Measurements from ENCODE around the gene SAMD4A.

SAMD4A gene

DNA sequence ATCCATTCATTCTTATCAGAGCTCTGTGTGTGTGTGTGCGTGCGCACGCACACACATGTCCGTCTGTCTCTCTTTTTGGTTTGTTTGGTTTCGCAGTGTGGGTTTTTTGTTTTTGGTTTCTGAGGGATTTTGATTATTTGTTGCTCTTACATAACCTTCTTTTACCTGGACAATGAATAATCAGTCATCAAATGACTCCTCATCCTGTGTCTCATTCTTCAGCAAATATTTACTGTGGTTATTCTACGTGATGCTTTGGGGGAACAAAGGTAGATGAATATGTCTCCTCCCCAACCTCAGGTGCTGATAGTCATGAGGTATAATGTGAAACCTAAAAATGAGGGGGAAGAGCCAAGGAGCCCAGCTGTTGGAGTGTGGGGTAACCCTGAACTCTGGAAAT lies 92.4 kb downstream of the SAMD4A start:
- H3K4me3 ChIP-seq (ENCODE audit: low read length): no peak overlapping the region
- no peak for TF ChIP-seq ZNF274 (IDR thresholded peaks at IDR 0.05; ENCODE audit: low read depth, low read length)

DNA sequence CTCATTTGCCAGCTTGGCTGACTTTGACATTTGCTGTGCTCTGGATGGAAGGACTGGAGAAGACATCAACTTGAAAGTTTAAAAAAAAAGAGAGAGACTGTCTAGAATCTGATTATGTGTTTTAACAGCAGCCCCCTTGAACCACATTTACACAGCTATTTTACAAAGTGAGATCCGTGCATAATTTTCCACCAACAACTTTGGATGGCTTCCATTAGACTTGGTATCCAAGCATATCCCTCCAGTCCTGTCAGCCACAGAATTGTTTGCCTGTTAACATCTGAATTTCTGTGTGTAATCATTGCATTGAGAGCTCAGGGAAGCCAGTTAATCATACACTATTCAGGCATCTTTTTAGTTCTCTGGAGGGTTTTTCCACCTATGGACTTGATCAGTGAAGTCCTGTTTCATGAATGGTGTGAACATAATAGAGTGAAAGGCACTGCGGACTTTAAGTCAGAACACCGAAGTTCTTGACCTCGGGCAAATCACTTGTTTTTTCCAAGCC lies 93.7 kb downstream of the SAMD4A start:
- no peak overlapping the region for H3K4me3 ChIP-seq (ENCODE audit: low read length)
- TF ChIP-seq ZNF274 (IDR thresholded peaks at IDR 0.05; ENCODE audit: low read depth, low read length): no peak

DNA sequence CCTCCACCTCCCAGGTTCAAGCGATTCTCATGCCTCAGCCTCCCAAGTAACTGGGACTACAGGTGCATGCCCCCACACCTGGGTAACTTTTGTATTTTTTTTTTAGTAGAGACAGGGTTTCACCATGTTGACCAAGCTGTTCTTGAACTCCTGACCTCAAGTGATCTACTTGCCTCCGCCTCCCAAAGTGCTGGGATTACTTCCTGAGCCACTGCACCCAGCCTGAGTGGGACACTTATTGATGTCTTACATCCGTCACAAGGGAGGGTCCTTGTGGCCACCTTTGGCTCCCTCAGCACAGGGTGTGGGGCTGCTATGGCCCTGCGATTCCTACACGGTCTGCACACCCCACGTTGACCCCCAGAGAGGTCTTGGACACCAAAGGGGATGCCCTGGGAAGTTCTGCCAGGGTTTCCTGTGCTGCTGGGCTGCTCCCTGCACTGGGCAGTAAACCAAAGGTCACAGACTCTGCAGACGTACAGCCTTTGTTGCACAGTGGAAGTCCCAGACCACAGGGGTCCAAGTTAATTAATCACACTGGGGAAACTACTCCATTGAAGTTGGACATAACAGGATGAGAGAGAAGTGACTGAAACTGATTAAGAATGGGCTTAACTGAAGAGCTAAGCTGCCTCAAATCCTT lies 95.7 kb downstream of the SAMD4A start:
- no peak for TF ChIP-seq ZNF274 (IDR thresholded peaks at IDR 0.05; ENCODE audit: low read depth, low read length)
- no peak overlapping the region for H3K4me3 ChIP-seq (ENCODE audit: low read length)

DNA sequence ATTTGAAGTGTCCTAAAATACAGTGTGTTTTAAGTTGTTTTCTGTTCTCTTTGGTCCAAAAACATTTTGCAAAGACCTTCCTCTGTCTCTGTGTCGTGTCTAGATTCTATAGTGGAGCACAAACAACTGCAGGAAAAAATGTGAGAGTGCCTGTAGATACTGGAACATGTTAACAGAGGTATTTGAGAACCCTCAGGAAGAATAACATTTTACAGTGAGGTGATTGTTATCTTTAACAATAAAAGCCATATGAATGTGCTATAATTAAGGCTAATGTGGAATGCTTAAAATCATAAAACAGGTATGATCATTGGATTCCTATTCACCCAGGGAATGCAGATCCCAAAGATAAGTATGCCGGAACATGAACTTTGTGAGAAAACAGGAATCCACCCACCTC lies 98.0 kb downstream of the SAMD4A start:
- TF ChIP-seq ZNF274 (IDR thresholded peaks at IDR 0.05; ENCODE audit: low read depth, low read length): no peak
- H3K4me3 ChIP-seq (ENCODE audit: low read length): no peak overlapping the region

DNA sequence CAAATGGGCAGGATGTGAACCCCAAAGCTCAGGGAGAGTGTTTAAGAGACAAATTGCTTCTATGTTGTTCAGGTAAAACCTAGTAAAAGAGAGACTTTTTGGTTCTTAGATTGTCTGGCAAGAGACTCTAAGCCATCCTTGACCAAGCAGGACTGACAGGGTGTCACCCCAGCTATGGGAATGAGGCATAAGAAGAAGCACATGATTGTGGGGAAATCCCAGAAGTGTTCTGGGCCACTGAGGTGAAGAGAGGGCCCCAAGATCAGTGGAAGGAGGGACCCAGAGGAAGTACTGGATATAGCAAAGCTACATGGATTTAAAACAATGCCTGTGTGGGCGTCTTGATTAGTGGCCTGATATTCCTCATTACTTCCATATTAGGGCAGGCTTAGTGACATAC lies 99.0 kb downstream of the SAMD4A start:
- no peak for TF ChIP-seq ZNF274 (IDR thresholded peaks at IDR 0.05; ENCODE audit: low read depth, low read length)
- H3K4me3 ChIP-seq (ENCODE audit: low read length): no peak overlapping the region

DNA sequence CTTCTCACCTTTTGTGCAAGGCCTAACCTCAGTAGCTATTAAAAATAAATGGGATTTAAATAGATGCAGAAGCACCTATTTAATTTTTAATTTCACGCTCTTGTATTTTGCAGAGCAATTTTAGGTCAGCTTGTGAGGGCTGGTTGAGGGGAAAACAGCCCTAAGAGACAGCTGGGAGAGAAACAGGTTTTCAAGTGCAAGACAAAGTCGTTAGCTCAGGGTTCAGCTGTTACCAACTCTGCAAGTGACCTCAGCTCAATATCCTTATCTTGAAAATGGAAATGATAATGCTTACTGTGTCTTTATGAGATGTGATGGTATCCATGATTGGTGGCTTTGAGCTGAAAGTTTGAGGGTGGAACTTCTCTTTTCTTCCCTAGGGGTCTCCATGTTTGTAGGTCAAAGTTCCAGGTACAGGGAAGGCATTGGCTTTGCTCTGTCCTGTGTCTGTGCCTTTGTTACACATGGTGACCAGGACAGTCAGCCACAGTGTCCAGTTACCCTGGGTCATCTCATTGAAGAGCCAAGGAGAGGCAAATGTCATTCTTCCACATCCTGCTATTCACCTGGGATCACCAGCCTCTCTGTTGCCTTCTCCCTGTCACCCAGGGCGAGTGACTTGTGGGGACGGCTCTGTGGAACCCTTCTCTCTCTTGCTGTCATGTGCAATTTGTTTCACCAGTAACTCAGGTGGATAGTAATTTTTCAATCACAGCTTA lies 100.3 kb downstream of the SAMD4A start:
- no peak overlapping the region for H3K4me3 ChIP-seq (ENCODE audit: low read length)
- TF ChIP-seq ZNF274 (IDR thresholded peaks at IDR 0.05; ENCODE audit: low read depth, low read length): no peak

DNA sequence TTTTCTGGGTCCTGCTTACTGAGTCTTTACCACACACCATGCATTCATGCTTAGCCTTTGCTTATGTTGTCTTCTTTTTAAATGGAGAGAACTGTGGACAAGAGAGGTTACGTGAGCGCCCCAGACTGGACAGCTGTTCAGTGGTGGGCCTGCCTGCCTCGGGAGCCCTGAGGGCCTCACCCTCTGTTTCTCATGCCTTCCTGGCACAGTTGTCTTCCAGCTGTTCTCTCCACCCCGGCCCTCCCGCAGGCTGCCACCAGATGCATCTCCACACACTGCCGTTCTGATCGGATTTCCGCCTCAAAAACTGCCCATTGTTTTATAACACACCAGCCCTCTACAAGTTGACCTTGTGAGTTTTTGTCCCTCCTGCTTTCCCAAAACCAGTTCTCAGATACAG lies 100.8 kb downstream of the SAMD4A start:
- H3K4me3 ChIP-seq (ENCODE audit: low read length): no peak overlapping the region
- no peak for TF ChIP-seq ZNF274 (IDR thresholded peaks at IDR 0.05; ENCODE audit: low read depth, low read length)

DNA sequence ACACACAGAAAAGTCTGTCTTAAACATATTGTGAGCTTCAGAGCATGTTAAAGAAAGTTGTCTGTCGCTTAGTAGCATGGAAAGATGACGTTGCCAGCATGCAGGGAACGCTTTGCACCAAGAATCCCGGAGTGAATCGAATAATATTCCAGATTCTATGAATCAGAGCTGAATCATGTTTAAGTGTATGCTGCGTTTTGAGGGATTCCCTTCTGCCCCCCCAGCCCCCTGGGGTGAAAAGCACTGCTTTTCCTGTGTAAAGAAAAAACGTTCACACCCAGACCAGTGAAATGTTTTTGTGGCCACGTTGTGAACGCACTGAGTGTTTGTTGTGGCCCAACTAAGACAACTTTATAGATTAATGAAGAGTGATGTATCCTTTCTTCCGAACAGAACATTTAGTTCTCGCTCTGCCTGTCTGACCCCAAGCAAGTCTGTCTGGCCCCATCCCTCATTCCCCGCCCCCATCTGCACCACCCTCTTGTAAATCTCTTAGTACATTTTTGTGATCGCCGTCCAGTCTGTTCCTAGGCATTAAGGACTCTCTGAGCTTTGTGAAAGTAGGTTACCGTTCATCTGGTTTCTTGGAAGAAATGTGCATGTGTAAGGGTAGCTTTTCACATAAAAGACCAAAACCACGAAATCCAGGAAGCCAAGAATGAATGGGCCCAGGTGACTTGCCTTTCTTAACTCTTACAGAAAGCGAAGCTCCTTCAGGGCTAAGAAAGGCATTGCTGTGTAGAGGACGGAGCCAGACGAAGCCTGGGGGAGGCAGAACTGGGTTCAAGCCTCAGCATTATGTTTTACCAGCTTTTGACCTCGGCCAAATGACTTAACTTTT lies 103.0 kb downstream of the SAMD4A start:
- H3K4me3 ChIP-seq (ENCODE audit: low read length): no peak overlapping the region

DNA sequence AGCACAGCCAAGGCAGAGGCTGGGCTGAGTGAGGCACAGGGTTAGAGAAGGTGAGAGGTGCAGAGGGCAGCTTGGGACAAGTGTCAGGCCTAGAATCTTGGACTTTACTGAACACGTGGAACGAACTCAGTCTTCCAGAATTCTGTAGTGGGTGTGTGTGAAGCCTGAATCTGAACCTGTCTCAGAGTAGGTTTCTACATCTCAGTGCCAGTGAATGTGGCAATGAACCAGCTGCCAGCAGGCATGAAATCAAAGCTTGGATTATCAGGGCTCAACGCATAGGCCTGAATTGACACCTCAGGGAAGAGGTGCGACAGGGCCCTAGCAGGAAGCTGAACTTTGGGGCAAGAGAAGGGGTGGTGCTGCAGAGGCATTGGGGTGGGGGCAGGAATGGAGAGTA lies 104.6 kb downstream of the SAMD4A start:
- no peak for TF ChIP-seq ZNF274 (IDR thresholded peaks at IDR 0.05; ENCODE audit: low read depth, low read length)

More for the DNA sequence above, 103.0 kb downstream of the SAMD4A start:
- no peak for TF ChIP-seq ZNF274 (IDR thresholded peaks at IDR 0.05; ENCODE audit: low read depth, low read length)

DNA sequence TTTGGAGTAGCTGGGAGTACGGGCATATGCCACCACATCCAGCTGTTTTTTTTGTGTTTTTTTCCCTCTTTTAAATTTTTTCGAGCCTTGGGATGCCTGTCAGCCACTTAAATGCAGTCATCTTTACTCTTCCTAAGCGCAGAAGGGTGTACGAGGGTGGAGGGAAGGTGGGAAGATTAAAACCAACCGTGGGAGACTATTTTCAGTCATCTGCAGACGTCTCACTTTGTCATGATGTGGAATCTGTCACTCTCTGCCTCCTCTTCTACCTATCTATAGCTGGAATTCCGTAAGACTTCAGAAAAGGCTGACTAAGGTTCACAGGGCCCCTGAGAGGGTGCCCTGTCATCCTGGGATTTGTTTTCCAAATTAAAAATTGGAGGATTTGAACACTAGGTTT lies 105.3 kb downstream of the SAMD4A start:
- no peak for TF ChIP-seq ZNF274 (IDR thresholded peaks at IDR 0.05; ENCODE audit: low read depth, low read length)
- H3K4me3 ChIP-seq (ENCODE audit: low read length): no peak overlapping the region

More for the DNA sequence above, 104.6 kb downstream of the SAMD4A start:
- no peak overlapping the region for H3K4me3 ChIP-seq (ENCODE audit: low read length)

DNA sequence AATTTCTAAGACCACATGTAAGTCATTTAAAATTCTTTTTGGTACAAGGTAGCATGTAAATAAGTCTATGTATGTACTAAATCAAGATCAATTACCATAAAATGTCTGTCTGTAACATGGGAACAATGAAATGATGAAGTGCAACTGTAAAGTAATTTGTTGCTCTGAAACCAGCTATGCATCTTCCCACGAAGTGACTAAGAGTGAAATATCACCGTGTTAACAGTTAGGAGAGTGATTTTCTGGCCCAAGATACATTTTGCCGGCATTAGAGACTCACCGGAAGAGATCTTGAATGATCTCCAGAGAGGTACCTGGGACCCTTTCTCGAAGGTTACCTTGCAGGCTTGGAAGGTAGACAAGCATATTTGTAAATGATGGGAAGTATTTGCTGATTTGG lies 105.8 kb downstream of the SAMD4A start:
- no peak overlapping the region for H3K4me3 ChIP-seq (ENCODE audit: low read length)
- no peak for TF ChIP-seq ZNF274 (IDR thresholded peaks at IDR 0.05; ENCODE audit: low read depth, low read length)

DNA sequence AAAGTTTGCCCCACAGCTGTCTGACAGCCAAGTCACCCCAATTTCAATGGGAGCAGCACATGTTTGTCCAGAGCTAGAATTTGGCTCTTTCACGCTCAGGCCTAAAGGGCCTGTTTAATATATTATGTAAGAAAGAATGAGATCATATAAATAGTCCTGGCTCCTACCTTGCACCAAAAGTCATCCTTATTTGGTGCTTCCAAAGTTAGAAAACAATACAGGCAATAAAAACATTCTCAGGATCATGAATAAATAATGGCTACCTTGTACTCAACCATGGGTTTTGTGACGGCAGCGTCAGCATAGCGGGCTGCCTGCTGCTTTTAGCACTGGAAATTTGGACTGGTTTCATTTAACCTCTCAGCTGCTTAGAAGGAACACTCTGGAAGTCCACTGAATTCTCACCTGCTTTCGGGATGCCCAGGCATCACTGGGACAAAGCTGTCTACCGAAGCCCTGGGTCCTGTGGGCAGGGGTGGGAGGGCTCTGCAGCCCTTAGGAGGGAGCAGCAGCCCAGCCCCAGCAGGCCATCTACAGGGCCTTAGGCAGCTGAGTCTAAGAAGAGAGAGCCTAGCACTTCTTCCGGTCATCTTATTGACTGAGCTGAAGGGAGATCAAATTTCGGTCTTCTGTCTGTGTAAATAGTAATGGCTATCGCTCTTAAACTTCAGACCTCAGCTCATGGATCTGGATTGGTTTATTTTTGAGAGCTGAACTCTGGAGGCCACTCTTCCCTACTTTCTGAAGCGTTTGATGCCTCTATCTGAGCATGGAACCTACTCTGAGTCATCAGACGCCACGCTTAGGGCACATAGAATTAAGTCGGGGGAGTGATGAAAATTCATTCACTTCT lies 106.5 kb downstream of the SAMD4A start:
- H3K4me3 ChIP-seq (ENCODE audit: low read length): no peak overlapping the region
- TF ChIP-seq ZNF274 (IDR thresholded peaks at IDR 0.05; ENCODE audit: low read depth, low read length): no peak

DNA sequence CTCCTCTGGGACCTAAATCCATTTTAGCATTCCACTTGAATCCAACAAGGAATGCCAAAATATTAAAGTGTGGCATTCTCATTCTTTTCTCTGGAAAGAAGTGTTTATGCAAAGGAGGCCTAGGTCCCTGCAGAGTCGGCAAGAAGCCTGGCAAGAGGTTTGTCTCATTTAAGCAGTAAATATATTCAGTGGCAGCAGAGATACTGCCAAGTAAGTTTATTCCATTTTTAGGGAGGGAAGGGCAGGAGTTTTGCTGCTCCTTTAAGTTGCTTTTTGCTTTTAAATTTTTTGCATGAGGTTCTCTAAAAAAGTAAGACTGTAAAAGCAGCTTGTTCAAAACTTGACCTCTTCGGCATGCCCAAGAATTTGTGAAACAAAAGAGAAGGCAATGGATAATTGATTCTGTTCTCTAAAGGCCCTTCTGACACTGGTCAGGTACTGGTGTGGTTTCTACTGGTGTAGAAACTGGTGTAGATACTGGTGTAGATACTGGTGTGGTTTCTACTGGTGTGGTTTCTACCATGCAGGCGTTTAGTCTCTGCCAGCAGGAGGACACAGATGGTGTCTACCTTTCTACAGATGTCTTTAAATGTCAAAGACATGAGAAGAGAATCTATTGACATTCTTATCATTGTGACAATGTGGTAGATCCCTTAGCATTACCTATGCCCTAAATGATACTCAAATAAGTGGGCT lies 107.3 kb downstream of the SAMD4A start:
- no peak overlapping the region for H3K4me3 ChIP-seq (ENCODE audit: low read length)
- TF ChIP-seq ZNF274 (IDR thresholded peaks at IDR 0.05; ENCODE audit: low read depth, low read length): no peak

All from GM08714 (cell line).